Embryonic facial prominence (tissue), 1 donor: ENCODE results near the gene MLPH.

Source experiments
- DNase-seq: peaks from one replicate; pipeline ENCODE4 v3.0.0-alpha.2; 2016; ENCODE audit errors: extremely low spot score

MLPH gene

DNA sequence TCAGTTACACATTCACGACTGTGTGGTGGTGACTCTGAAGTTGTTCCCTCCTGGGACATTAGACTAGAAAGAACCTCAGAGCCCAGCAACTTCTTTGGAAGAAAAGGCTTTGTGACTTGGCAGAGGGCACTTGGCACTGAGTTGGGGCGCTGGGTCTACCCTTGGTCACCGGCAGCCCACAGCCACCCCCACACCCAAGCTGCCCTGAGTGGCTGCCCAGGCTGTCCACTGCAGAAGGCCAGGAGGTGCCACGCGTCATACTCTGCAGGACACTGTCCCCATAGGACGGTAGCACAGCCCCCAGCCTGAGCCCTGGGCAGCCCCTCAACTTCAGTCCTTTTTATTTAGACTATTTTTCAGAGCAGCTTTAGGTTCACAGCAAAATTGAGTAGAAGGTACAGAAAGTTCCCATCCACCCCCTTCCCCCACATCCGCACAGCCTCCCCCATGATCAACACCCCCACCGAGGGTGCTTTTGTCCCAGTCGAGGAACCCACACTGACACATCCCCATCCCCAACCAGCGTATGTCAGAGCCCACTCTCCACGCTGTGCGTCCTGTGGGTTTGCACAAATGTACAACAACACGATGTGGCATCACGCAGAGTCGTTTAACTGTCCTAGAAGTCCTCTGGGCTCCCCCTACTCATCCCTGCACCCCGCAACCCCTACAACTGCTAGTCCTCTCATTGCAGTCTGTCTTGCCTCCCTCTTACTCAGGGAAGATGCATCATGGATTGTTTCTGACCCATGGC is 80.4 kb downstream of the MLPH start:
- no peak for DNase-seq

DNA sequence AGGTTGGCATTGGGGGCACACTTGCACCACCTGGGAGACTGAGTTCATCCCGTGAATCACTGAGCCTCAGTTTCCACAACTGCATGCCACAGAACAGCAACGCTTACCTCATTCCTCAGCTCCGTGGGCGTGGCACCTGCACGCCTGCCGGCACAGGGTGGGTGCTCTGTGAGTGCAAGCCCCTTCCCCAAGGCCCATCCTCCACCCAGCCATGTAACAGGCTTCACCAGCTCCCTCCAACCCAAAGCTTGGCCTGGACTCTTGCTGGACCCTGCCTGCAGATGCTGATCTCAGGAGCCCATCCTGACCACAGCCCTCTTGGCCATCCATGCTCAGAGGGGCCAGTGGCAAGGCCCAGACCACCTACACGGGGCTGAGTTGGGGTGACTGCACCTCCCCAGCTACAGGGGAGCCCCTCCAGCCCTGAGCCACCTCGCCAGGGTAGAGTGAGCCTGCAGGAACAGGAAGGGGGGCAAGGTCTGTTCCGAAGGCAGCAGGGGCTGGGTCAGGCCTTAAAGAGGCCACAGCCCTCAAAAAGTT is 81.1 kb downstream of the MLPH start:
- DNase-seq, result no peak

DNA sequence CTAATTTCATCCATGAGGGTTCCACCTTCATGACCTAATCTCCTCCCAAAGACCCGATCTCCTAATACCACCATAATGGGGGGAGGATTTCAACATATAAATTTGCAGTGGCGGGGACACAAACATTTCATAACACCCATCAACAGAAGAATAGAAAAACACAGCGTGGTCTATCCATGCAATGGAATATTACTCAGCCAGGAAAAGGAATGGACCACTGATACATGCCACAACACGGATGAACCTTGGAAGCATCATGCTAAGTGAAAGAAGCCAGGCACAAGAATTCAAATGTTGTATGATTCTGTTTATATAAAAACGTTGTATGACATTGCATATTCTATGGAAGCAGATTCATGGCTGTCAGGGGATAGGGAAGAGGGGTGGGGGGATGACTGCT is 82.0 kb downstream of the MLPH start:
- no peak for DNase-seq

DNA sequence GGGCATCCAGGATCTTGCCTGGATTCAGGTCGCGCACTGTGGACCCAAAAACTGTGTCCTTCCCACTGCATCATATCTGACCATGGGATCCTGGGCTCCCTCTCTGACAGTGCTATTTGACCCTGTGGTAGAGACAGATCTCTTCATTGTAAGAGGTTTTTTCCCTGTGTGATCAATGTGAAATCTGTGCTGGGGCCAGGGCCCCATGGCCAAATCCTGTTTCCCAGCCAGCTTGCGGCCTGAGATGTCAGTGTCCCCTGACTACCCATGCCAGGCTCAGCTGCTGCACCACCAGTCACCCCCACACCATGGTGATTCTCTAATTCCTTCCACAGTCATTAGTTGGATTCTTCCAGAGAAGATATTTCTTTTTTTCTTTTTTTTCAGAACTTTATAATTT is 82.8 kb downstream of the MLPH start:
- no peak for DNase-seq

DNA sequence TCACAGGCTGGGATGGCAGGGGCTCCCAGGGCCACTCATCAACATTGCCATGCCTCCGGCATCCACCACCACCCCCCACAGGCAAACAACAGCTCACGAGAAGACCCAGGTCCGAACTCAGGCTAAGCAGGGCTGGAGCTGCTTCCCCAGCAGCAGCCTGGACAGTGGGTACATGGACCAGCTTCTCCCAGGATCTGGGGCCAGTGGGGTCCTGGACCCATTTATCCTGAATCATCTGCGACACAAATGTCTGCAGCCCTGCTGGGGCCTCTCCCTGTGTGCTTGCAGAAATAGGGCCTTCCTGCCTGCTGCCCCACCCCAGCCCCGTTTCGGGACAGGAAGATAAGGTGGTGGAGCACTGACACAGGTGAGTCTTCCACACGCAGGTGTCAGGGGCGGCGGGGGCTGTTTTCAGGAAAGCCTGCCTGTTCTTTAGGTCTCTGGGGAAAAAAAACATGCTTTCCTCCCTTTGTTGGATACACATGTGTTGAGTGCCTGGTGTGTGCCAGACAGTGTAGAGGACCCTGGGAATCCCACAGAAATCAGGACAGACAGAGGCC is 83.8 kb downstream of the MLPH start:
- no peak for DNase-seq

DNA sequence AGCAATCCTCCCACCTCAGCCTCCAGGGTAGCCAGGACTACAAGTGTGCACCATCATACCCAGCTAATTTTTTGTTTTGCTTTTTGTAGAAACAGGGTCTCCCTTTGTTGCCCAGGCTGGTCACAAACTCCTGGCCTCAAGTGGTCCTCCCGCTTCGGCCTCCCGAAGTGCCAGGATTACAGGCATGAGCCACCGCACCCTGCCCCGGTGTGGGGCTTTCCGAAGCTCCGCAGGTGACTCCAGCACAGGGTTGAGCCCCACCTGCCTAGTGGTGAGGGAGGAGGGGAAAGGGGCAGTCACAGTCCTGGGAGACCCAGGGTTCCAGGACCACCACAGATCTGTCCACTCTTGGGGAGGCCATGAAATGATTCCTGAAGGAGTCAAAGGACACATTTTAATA is 84.5 kb downstream of the MLPH start:
- DNase-seq, result no peak

DNA sequence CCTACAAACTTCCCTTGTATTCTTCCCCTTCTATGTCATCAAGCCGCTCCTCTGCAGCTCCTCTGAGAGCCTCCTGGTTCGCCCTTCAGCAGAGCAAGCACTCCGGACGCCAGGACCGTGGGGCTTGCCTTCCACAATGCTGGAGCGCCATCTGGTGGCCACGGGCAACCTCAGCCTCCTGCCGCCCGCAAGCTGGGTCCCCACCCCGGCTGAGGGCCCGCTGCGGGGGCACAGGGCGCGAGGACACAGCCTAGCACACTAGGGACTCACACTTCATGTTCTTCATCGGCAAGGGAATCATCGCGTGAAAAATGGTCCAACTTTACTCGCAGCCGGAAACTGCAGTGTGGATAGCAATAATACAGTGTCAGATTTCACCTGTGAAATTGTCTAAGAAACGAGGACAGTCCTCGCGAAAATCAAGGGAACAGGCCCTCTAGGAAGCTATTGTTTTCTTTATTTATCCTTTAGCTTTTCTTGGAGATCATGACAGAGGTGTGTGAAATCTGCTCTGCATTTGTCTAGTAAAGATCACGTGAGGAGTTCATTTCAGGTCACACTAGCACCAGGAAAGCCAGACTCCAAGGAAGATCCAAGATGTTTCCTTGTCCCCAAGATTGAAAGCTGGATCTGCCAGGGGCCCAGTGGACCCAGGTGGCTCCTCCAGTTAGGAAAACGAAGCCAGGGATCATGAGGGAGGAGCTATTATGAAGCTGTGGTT is 85.1 kb downstream of the MLPH start:
- peak; percentile 78 for DNase-seq

DNA sequence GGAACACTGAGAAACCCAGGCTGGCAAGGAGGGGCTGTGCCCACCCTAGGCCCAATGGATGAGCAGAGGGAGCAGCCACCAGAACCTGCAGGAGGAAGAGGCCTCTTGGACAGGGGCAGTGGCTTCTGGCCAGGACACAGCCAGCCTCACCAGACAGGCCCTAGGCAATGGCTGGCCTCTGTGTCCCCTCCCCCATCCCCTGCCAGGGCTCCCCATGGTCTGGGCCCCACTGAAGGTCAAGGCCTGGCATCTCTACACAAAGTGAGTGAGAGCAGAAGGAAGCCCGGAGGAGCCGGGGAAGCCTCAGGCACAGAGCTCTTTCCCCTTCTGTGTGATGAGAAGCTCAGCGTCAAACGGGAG is 85.7 kb downstream of the MLPH start:
- no peak for DNase-seq

DNA sequence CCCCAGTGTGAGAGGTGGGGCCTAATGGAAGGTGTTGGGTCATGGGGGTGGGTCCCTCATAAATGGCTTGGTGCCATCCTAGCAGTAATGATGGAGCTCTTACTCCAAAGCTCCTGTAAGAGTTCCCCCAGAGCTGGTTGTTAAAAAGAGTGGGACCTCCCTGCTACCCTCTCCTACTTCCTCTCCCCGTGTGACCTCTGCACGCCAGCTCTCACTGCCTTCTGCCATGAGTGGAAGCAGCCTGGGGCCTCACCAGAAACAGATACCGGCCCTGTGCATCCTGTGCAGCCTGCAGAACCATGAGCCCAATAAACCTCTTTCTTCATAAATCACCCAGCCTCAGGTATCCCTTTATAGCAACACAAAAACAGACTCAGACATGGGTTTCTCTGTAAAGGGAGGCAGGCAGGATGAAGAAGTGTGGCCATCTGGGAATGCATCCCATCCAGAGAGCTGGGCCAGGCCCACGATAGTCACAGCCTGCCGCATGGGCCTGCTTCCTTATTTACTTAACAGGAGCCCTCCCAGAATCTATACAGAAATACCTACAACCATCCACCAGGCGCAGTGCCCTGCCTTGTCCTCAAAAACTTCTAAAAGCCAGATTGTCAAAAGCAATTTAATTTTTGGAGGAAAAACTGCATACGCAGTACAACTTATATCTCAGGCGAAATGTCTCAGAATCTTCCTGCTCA is 86.8 kb downstream of the MLPH start:
- no peak for DNase-seq

DNA sequence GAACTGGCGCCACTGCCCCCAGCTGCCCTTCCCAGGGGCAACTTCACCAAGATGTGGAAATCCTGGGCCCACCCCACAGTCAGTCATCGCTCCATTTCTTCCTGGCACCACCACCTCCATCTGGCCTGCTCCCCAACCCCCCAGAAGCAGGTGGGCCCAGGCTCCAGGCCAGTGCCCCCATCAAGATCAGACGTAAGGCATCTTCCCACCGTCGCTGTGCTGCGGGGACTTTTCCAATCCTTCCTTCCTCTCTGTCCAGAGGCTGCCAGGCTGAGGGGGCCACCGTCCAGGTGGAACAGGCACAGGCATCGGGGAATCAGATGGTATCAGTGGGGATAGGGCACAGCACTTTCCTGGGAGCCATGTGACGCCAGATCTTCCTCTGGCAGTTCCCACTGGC is 87.4 kb downstream of the MLPH start:
- no peak for DNase-seq

DNA sequence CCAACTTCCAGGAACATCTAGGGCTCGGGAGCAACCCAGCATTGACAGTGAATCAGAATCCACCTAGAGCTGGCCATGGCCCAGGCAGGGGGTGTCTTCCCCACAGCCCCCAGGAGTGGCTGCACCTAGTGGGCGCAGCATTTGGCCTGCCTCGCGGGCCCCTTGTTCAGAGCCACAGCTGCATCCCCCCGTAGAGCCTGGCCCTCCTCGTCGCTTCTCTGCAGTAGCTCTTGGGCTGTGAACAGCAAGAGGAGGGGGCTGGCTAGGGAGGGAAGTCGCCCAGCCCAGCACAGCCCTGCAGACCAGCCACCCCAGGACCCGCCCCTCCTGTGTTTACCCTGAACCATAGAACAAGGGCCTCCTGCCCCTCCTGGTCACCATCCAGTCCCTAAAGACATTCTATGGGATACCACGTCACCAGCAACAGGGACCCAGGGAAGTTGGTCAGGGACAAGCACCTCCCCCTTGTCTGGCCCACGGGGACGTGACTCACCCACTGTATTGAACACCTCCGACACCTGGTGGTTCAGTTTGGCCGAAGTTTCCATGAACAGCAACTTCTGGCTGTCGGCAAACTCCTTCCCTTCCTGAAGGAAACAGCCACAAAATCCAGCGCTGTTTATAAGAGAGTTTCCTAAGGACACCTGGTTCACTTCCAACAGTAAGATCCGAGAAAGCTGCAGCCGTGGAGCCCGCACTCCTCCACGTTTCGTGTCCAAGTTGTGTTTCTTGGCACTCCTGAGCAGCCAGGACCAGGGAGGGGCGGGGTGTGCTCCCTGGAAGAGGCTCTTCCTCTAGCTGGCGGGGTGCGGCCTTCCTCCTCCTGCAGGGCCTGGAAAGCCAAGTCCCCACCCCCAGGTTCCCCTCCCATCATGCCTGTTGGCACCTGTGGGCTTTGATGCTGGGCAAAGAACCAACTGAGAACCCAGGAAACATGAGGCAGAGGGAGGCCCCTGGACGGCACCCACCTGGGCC is 88.1 kb downstream of the MLPH start:
- DNase-seq, result no peak

DNA sequence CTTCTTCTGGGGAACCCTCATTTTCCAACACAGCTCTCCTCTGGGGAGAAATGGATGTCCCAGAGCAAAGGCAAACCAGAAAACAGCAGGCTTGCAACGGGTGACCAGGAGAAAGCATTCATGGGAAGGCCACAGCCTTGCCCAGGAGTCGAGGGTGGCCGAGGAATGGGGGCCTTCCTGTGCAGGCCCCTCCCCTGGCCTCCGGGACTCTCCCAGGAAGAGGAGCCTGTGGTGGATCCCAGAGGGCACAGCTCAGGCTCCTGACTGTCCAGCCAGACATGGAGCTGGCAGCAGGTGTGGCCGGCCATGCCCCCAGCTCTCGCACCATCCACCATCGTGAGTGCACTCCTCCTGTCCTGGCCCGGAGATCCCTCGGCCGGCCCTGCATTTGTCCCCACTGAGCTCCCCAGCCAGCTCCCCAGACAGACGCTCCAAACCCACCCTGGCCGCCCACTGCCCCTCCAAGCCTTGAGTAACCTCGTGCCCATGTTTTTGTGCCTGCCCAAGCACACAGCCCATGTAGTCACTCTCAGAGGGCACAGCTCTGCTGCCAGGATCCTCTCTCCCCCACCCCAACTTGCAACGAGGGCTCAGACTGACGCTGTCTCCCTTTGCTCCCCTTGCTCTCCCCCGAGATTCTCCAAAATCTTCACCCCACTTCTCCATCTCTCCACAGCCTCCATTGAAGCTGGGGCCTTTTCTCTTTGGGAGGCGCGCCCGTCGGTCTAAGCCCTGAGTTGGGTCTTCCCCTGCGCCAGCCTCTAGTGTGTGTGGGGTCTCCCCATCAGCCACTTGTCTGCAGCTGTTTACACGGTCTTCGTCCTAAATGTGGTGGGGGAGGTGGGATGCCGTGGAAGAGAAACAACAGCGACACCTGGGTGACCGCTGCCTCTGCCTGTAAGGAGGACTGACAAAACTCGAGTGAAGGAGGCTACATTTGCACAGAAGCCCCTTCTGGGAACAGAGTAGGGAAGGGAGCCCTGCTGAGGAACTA is 89.1 kb downstream of the MLPH start:
- DNase-seq, result no peak

DNA sequence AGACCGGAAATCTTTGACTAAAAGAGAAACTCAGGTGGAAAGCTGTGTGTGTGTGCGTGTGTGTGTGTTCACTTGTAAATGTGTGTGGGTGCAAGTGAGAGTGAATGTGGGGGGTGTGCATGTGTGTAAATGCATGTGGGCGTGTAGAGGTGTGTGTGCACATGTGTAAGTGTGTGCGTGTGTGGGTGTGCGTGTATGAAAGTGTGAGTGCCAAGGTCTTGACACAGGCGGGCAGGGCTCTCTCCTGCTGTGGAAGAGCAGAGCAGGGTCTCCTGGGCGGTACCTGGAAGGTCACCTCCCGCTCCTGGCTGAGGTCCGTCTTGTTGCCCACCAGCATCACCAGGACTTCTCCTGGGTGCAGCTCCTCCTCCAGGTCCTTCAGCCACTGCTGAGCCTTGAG is 89.9 kb downstream of the MLPH start:
- DNase-seq, result no peak

DNA sequence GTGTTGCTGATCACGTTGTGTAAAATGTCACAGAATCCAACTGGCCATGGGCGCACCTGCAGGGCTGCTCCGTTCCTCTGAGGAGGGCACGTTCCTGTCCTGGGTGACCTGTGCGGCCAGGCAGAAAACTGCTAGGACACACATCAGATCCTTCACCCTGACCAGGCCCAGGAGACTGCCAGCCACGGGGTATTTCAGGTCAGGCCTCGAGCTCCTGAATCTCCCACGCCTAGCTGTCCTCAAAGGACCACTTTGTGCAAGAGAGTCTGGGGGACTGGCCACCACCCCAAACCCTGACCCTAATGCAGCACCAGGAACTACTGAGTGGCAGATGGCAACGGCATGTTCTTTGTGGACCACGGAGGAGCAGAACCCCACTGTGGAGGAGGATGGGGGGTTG is 90.4 kb downstream of the MLPH start:
- no peak for DNase-seq

DNA sequence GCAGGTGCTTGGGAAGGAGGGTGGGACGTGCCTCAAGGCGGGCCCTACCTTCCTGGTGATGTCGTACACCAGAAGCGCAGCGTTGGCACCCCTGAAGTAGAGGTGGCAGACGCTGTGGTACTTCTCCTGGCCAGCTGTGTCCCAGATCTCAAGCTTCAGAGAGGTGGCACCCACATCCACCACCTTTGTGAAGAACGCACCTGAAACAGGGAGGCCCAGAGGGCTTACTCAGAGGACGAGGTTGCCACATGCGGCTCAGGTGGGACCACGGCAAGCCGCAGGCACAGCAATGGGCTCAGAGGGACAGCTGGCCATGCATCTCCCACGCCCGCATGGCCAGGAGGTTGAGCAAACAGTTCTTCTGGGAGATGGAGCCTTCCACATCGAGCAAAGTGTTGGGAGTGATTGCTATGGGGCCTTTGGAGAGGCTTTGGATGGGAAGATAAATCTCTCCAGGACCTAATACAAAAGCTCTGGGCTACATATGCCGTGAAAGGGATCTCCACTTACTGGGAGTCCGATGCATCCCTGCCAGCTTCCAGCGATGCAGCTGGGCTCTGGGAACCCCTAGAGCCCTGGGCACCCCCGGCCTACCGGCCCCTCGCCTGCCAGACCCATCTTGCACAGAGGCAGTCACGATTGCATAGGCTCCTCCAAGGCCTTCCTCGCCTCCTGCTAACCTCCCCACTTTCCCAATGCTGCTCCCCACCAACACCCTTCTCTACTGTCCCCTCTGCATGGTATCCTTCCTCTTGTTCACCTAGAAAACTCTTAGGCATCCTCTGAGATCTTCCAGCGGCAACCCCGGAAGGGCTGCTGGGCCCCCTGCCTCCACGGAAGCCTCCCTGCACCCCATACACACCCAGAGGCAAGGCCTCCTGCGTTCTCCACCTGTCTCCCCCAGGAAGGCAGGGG is 91.2 kb downstream of the MLPH start:
- no peak for DNase-seq

DNA sequence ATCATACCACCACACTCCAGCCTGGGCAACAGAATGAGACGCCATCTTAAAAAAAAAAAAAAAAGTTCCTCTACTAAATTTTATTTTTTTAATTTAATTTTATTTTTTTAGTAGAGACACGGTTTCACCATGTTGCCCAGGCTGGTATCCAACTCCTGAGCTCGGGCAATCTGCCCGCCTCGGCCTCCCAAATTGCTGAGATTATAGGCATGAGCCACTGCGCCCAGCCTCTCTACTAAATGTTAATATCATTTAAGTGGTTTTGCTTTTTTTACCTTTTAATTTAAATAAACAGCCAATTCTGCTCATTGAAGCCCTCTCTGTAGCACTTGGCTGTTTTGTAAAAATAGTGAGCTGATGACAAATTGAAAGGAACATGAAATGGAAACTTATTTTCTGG is 94.3 kb downstream of the MLPH start:
- DNase-seq, result no peak

DNA sequence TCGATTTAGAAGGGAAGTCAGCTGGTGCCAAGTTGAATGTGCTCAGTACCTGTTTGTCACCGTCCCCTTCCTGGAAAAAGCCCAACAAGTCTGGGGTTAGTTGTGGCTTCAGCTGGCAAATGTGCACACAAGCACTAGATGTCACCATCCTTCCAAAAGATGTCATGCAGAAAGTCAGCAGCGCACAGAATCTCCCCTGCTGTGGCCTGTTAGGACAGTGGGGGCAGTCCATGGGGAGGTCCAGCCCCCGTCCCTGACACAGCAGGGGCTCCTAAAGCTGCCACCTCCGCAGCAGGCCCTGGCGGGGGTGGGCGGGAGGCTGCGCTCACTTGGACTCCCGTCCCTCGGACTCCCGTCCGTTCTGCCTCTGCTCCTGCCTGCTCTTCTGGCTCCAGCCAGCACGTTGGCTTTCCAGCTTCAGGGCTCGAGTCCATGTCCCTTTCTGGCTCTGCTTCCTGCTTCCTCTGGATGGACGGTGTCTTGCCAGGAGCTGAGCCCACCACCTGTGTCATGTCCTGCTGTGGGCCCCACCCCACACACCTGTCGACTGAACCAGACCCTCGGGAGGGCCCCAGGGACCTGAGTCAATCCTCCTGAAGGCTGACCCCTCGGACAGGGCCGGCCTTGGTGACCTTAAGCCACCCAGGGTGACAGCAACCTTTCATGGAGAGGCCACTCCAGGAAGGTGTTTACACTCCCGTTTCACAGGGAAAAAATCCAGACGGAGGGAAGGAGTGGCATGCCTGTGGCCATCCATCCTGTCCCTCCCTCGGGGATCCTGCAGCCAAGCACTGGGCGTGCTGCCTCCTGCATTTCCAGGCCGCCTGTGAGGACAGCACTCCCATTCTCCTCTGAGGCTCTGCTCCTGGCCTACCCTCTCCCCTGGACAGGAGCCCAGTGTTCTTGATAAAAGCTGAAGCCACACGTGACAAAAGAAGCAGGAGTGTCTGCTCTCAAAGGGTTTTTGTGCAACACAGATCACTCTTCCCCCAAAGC is 95.0 kb downstream of the MLPH start:
- DNase-seq, result no peak
